ENCODE measurements around the gene FURIN. TPM values are rescaled to one million over a fixed set of nuclear protein-coding genes. Genes with fewer than 3 reads are reported as not detected.
"Not testable (repeated sequence)": the region's sequence is repeated elsewhere in the genome, so short reads cannot be mapped to it uniquely, and the experiment has no call there.

Gene FURIN
- total and polyA plus RNA-seq, 2 experiments from 2014 or later = 67.9 to 98.9 TPM

- H3K4me3 ChIP-seq = no peak overlapping the region
- H2AFZ ChIP-seq = no peak overlapping the region
- no peak overlapping the region for H3K4me2 ChIP-seq
- peaks cover 3% of the 10 kb centered on the region for H3K79me2 ChIP-seq
- TF ChIP-seq EZH2phosphoT487 (IDR thresholded peaks at IDR 0.05; ENCODE audit: low read depth, severe bottlenecking, unreplicated experiment) = no peak
- no peak for TF ChIP-seq CTCF (IDR thresholded peaks at IDR 0.05; ENCODE audit: poor library complexity)
- TF ChIP-seq EZH2 (IDR thresholded peaks at IDR 0.05; ENCODE audit: borderline replicate concordance) = no peak
- H3K4me1 ChIP-seq (ENCODE audit: insufficient read depth) = peaks cover 13% of the 10 kb centered on the region
- no peak for DNase-seq (ENCODE audit: low spot score)
- WGBS (ENCODE audit: low lambda C conversion rate, missing lambda C conversion rate) = 98% methylated on average over 11 of the region's 11 CpGs
- no peak overlapping the region for H3K27ac ChIP-seq
- no peaks in the 10 kb centered on the region for H3K9me2 ChIP-seq (replicated peaks; ENCODE audit: insufficient read depth)
- H3K36me3 ChIP-seq (replicated peaks; ENCODE audit: insufficient read depth, low read depth) = no peaks in the 10 kb centered on the region
- no peaks in the 10 kb centered on the region for H3K9me3 ChIP-seq (ENCODE audit: low read depth)
- no peaks in the 10 kb centered on the region for H4K20me1 ChIP-seq (ENCODE audit: insufficient read depth, poor library complexity, severe bottlenecking)
- H3K27me3 ChIP-seq = no peaks in the 10 kb centered on the region
Observed at GRCh38 chr15:90906181-90906849, 37.9 kb downstream of the FURIN start.

GRCh38 chr15:90907051-90907660 lies 38.8 kb downstream of the FURIN start:
- no peaks in the 10 kb centered on the region for H3K9me3 ChIP-seq (ENCODE audit: low read depth)
- H3K79me2 ChIP-seq = peaks cover 3% of the 10 kb centered on the region
- no peak for DNase-seq (ENCODE audit: low spot score)
- H3K4me3 ChIP-seq = no peak overlapping the region
- H4K20me1 ChIP-seq (ENCODE audit: insufficient read depth, poor library complexity, severe bottlenecking) = no peaks in the 10 kb centered on the region
- no peak overlapping the region for H3K27ac ChIP-seq
- H3K4me2 ChIP-seq = no peak overlapping the region
- H3K4me1 ChIP-seq (ENCODE audit: insufficient read depth) = peaks cover 7% of the 10 kb centered on the region
- no peaks in the 10 kb centered on the region for H3K36me3 ChIP-seq (replicated peaks; ENCODE audit: insufficient read depth, low read depth)
- no peak overlapping the region for H2AFZ ChIP-seq
- H3K9me2 ChIP-seq (replicated peaks; ENCODE audit: insufficient read depth) = no peaks in the 10 kb centered on the region
- H3K27me3 ChIP-seq = no peaks in the 10 kb centered on the region
- WGBS (ENCODE audit: low lambda C conversion rate, missing lambda C conversion rate) = 88% methylated on average over 15 of the region's 15 CpGs
- TF ChIP-seq EZH2 (IDR thresholded peaks at IDR 0.05; ENCODE audit: borderline replicate concordance) (no peak), EZH2phosphoT487 (IDR thresholded peaks at IDR 0.05; ENCODE audit: low read depth, severe bottlenecking, unreplicated experiment) (no peak), CTCF (IDR thresholded peaks at IDR 0.05; ENCODE audit: poor library complexity) (no peak)

GRCh38 chr15:90907838-90908507 lies 39.6 kb downstream of the FURIN start:
- H3K4me2 ChIP-seq = no peak overlapping the region
- H3K27ac ChIP-seq = no peak overlapping the region
- H3K79me2 ChIP-seq = peaks cover 3% of the 10 kb centered on the region
- H3K9me3 ChIP-seq (ENCODE audit: low read depth) = no peaks in the 10 kb centered on the region
- TF ChIP-seq EZH2 (IDR thresholded peaks at IDR 0.05; ENCODE audit: borderline replicate concordance) = no peak
- no peak for TF ChIP-seq CTCF (IDR thresholded peaks at IDR 0.05; ENCODE audit: poor library complexity)
- TF ChIP-seq EZH2phosphoT487 (IDR thresholded peaks at IDR 0.05; ENCODE audit: low read depth, severe bottlenecking, unreplicated experiment) = no peak
- H3K9me2 ChIP-seq (replicated peaks; ENCODE audit: insufficient read depth) = no peaks in the 10 kb centered on the region
- DNase-seq (ENCODE audit: low spot score) = no peak
- peaks cover 7% of the 10 kb centered on the region for H3K4me1 ChIP-seq (ENCODE audit: insufficient read depth)
- H3K4me3 ChIP-seq = no peak overlapping the region
- no peaks in the 10 kb centered on the region for H3K27me3 ChIP-seq
- no peaks in the 10 kb centered on the region for H3K36me3 ChIP-seq (replicated peaks; ENCODE audit: insufficient read depth, low read depth)
- 81% methylated on average over 9 of the region's 9 CpGs for WGBS (ENCODE audit: low lambda C conversion rate, missing lambda C conversion rate)
- H4K20me1 ChIP-seq (ENCODE audit: insufficient read depth, poor library complexity, severe bottlenecking) = no peaks in the 10 kb centered on the region
- no peak overlapping the region for H2AFZ ChIP-seq

GRCh38 chr15:90909449-90909848 lies 41.1 kb downstream of the FURIN start:
- H3K79me2 ChIP-seq; H3K27ac ChIP-seq; H3K4me2 ChIP-seq; H3K4me3 ChIP-seq; DNase-seq (ENCODE audit: low spot score); H3K9me3 ChIP-seq (ENCODE audit: low read depth); H3K36me3 ChIP-seq (replicated peaks; ENCODE audit: insufficient read depth, low read depth); H3K27me3 ChIP-seq; H4K20me1 ChIP-seq (ENCODE audit: insufficient read depth, poor library complexity, severe bottlenecking); H3K9me2 ChIP-seq (replicated peaks; ENCODE audit: insufficient read depth); H2AFZ ChIP-seq; H3K4me1 ChIP-seq (ENCODE audit: insufficient read depth): not testable (repeated sequence)
- 96% methylated on average over 11 of the region's 11 CpGs for WGBS (ENCODE audit: low lambda C conversion rate, missing lambda C conversion rate)
